ENCODE data around the gene GREM2.

DNA sequence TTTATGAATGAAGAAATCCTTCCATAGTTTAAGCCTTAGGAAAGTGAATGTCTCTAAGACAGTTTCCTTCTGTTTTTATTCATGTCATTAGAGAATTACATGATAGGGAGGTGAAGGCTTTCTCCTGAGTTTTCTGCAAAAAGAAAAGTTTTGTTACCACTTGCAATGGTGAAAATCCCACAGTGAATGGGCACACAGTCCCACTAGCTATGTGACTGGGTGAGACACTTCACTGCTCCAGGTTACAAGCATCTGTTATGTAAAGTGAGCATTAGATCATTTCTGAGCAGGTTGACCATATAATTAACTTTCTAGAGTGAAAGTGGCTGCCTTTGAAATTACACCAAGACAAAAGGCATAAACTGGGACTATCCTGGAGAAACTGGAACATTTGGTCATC lies 38.9 kb upstream of the GREM2 start:
- TF ChIP-seq CTCF (conservative IDR thresholded peaks at IDR 0.05; ENCODE audit: low read length): no peak
- TF ChIP-seq EZH2phosphoT487 (IDR thresholded peaks at IDR 0.05; ENCODE audit: borderline replicate concordance): no peak

Measured in Loucy (cell line).